Type B pancreatic cell (in vitro differentiated cells): ENCODE measurements around the gene ZNF778. TPM values are rescaled to one million over a fixed set of nuclear protein-coding genes. Genes with fewer than 3 reads are reported as not detected.

Source experiments
- DNase-seq: peaks from one replicate; pipeline ENCODE4 v3.0.0; 2021; ENCODE audit warnings: mixed read lengths; ENCODE audit not compliant: unreplicated experiment; ENCODE audit errors: extremely low spot score
- H3K27ac Mint-ChIP-seq: 2 replicates; pipeline ENCODE4 v1.8.0; 2021; ENCODE audit warnings: mild to moderate bottlenecking, mixed read lengths
- H3K27me3 Mint-ChIP-seq: 2 replicates; pipeline ENCODE4 v1.8.0; 2021; ENCODE audit warnings: mixed read lengths
- H3K36me3 Mint-ChIP-seq: 2 replicates; pipeline ENCODE4 v1.8.0; 2021; ENCODE audit warnings: mixed read lengths
- H3K4me1 Mint-ChIP-seq: one replicate; pipeline ENCODE4 v1.8.0; 2021; ENCODE audit warnings: mixed read lengths; ENCODE audit not compliant: unreplicated experiment
- H3K4me3 Mint-ChIP-seq: 2 replicates; pipeline ENCODE4 v1.8.0; 2021; ENCODE audit warnings: mild to moderate bottlenecking, mixed read lengths
- H3K9me3 Mint-ChIP-seq: 2 replicates; pipeline ENCODE4 v1.8.0; 2021; ENCODE audit warnings: mixed read lengths
- total RNA-seq: library from RNA; stranded (reverse); gene quantifications from 2 replicates; pipeline ENCODE4 v1.2.1, GENCODE V29; 2021; ENCODE audit warnings: low replicate concordance
- TF ChIP-seq, protein P1 (sequence below): fragments of 200-600 bp; sonication (generic); conservative IDR thresholded peaks from 2 replicates; pipeline ENCODE4 v1.5.0; 2021; ENCODE audit warnings: antibody characterized with exemption, mild to moderate bottlenecking

ZNF778 gene
- total RNA-seq, 1 donor from 2014 or later, result 14.4 TPM

DNA sequence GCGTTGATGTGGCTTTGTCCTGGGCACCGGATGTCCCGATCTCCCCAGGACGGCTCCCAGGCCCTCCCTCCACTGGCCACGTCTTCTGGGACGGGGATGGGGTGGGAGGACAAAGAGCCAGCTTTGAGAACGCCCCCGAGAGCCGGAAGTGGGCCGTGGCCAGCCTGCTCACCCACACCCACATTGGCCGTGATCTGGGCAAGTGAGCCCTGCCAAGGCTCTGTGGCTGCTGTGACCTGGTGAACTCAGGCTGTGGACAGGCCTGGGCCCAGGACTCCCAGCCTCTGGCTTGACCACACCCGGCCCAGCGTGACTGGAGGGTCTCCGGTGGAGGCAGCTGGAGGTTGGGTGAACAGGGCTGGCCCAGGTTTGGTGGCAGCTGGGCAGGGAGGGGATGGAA lies 42.6 kb upstream of the ZNF778 start:
- H3K4me1 Mint-ChIP-seq, result peaks cover 4% of the 10 kb centered on the region
- TF ChIP-seq, protein P1, sequence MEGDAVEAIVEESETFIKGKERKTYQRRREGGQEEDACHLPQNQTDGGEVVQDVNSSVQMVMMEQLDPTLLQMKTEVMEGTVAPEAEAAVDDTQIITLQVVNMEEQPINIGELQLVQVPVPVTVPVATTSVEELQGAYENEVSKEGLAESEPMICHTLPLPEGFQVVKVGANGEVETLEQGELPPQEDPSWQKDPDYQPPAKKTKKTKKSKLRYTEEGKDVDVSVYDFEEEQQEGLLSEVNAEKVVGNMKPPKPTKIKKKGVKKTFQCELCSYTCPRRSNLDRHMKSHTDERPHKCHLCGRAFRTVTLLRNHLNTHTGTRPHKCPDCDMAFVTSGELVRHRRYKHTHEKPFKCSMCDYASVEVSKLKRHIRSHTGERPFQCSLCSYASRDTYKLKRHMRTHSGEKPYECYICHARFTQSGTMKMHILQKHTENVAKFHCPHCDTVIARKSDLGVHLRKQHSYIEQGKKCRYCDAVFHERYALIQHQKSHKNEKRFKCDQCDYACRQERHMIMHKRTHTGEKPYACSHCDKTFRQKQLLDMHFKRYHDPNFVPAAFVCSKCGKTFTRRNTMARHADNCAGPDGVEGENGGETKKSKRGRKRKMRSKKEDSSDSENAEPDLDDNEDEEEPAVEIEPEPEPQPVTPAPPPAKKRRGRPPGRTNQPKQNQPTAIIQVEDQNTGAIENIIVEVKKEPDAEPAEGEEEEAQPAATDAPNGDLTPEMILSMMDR, result no peak
- no peak overlapping the region for H3K4me3 Mint-ChIP-seq
- no peak overlapping the region for H3K27ac Mint-ChIP-seq
- H3K27me3 Mint-ChIP-seq, result peaks cover 5% of the 10 kb centered on the region
- H3K36me3 Mint-ChIP-seq, result no peaks in the 10 kb centered on the region
- no peak for DNase-seq
- no peaks in the 10 kb centered on the region for H3K9me3 Mint-ChIP-seq

DNA sequence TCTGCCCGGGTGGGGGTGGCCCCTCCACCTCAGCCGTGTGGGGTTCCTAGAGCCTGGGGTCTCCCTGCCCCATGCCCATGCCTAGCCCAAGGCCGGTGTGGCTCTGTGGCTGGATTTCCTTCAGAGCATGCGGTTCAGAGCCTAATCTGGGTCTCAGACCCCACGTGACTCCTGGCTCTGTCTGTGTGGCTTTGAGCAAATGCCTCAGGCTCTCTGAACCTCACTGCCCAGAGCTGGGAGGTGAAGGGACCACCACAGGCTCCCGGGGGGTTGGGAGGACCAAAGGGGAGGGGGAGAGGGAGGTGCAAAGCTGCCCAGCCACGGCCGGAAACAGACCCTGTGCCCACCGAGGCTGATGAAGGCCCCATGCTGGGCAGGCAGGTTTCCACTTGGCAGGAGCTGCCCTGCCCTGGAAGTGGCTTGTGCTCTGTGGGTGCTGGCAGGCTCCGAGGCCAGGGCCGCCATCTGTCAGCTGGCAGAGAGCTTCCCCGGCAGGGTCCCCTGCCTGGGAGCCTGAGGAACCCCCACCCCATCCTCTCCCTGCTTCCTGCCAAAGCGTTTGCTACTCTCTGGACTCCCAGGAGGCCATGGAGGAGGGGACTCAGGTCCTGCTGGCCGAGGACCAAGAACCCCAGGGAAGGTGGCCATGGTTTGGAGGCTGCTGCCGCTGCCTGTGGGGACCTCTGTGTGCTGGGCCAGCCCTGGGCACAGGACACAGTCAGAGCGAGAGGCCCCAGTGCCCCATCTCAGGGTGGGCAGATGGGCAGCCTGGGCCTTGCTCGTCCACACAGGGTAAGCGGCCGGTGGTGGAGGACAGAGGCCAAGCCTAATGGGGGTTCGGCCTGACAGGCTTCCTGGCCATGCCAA lies 42.0 kb upstream of the ZNF778 start:
- no peak overlapping the region for H3K4me3 Mint-ChIP-seq
- H3K4me1 Mint-ChIP-seq, result peaks cover 4% of the 10 kb centered on the region
- TF ChIP-seq, protein P1, result no peak
- H3K27me3 Mint-ChIP-seq, result peaks cover 4% of the 10 kb centered on the region
- DNase-seq, result no peak
- no peaks in the 10 kb centered on the region for H3K36me3 Mint-ChIP-seq
- H3K27ac Mint-ChIP-seq, result no peak overlapping the region
- H3K9me3 Mint-ChIP-seq, result no peaks in the 10 kb centered on the region

DNA sequence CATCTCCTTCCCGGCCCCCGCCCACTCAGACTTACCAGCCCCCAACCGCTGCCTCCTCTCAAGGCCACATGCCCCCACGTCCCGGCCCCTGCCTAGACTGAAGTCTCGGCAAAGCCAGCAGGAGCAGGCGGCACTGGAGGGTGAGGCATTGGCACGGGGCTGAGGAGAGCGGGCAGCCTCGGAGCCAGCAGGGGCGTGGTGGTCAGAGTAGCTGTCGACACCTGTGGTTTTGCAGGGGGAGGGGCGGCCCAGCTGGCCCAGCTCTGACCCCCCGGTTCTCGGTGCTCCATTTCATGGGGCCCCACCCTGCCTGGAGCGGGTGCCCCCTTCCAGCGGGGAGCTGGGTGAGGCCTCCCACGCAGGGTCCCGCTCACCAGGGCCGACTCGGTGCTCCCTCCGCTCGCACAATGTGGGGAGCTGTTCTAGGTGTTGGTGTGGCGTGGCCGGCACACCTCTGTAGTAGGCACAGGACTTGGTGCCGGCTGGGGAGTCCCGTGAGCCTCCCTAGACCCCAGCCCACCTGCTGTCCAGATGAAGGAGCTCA lies 41.3 kb upstream of the ZNF778 start:
- H3K4me3 Mint-ChIP-seq, result no peak overlapping the region
- H3K4me1 Mint-ChIP-seq, result no peaks in the 10 kb centered on the region
- H3K9me3 Mint-ChIP-seq, result no peaks in the 10 kb centered on the region
- no peaks in the 10 kb centered on the region for H3K27me3 Mint-ChIP-seq
- DNase-seq, result no peak
- H3K27ac Mint-ChIP-seq, result no peak overlapping the region
- TF ChIP-seq, protein P1, result no peak
- no peaks in the 10 kb centered on the region for H3K36me3 Mint-ChIP-seq

DNA sequence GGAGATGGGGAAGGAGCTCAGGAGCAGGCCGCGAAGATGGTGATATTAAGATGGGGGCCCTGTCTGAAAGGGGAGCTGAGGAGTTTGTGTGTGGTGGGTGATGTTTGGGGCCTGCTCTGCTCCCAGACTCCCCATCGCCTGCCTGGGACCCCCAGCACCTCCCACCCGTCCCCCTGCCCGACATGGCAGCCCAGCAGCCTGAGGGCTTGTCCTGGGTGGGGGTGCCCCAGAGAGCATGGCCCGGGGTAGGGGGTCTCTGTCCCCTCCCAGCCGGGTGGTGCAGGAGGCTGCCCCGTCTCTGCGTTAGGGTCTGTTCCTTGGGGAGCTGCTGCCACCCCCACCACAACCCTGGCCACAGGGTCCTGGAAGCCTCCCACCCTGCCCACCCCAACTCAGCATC lies 40.8 kb upstream of the ZNF778 start:
- TF ChIP-seq, protein P1, result no peak
- no peak overlapping the region for H3K4me3 Mint-ChIP-seq
- H3K27me3 Mint-ChIP-seq, result no peaks in the 10 kb centered on the region
- no peak for DNase-seq
- no peak overlapping the region for H3K27ac Mint-ChIP-seq
- no peaks in the 10 kb centered on the region for H3K36me3 Mint-ChIP-seq
- no peaks in the 10 kb centered on the region for H3K4me1 Mint-ChIP-seq
- H3K9me3 Mint-ChIP-seq, result no peaks in the 10 kb centered on the region

DNA sequence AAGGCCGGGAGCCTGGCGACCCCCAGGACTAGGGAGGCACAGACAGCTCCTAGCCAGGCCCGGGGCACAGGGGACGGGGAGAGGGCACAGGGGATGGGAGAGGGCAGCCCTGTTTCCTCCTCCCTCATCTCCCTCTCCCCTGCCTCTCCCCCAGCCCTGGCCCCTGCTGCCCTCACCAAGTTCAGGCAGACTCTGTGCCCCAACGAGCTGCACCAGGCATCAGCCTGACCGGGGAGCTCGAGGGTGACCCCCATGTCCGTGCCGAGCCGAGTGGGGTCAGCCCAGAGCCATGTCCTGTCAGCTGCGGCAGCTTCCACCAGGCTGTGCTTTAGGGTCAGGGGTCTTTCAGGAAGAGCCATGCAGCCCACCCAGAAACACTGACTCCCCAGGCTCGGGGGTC lies 40.0 kb upstream of the ZNF778 start:
- H3K4me3 Mint-ChIP-seq, result no peak overlapping the region

More for the DNA sequence above, 40.0 kb upstream of the ZNF778 start:
- Mint-ChIP-seq H3K9me3 (no peaks in the 10 kb centered on the region), H3K36me3 (no peaks in the 10 kb centered on the region), H3K4me1 (no peaks in the 10 kb centered on the region), H3K27ac (no peak overlapping the region), H3K27me3 (no peaks in the 10 kb centered on the region)
- TF ChIP-seq, protein P1, result no peak
- no peak for DNase-seq
